Hematopoietic multipotent progenitor cell treated with erythropoietin and hydrocortisone succinate and interleukin-3 and kit ligand, for 4 days (in vitro differentiated cells): ENCODE measurements around the gene ZNF441.
A peak's percentile ranks its signal among the peaks of the same experiment; 100 is the strongest.
"Not testable (repeated sequence)": the region's sequence is repeated elsewhere in the genome, so short reads cannot be mapped to it uniquely, and the experiment has no call there.

ENCODE experiments used
- DNase-seq: peaks from one replicate; pipeline ENCODE4 v3.0.0-alpha.2; 2015

Gene ZNF441

GRCh38 chr19:11781295-11782057, 14.7 kb downstream of the ZNF441 start:
- DNase-seq = peak; percentile 4

GRCh38 chr19:11783767-11784166, 17.0 kb downstream of the ZNF441 start:
- no peak for DNase-seq

DNA sequence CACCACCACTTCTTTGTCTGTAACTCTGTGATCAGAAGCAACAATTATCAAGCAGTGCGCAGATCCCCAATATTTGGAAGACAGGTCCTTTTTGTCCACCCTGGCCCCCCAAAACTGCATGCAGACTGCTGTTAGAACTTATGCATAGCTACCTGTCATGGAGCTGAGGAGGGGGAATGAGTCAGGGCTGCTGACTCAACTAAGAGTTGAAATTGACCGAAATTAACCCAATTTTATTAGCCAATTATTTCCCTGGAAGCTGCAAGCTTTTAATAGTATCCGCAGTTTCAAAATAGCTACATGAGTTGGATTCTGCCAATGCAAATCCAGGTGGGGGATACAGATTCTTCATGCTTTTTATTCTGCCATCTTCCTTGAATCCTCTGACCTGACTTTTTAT, 17.6 kb downstream of the ZNF441 start:
- no peak for DNase-seq

- DNase-seq = no peak
These were observed 20.7 kb downstream of the ZNF441 start for GRCh38 chr19:11787536-11787935.

- DNase-seq = no peak
These were observed 26.1 kb downstream of the ZNF441 start for GRCh38 chr19:11792942-11793341.

GRCh38 chr19:11797491-11797890, 30.7 kb downstream of the ZNF441 start:
- DNase-seq = peak; percentile 94

- peak; percentile 96 for DNase-seq
These were observed 31.9 kb downstream of the ZNF441 start, which contains the start of gene ZNF491 for GRCh38 chr19:11798391-11799330. Gene ZNF491 (plus strand): TSS chr19:11798523. CDS start chr19:11805954, 7,431 bp downstream.

DNA sequence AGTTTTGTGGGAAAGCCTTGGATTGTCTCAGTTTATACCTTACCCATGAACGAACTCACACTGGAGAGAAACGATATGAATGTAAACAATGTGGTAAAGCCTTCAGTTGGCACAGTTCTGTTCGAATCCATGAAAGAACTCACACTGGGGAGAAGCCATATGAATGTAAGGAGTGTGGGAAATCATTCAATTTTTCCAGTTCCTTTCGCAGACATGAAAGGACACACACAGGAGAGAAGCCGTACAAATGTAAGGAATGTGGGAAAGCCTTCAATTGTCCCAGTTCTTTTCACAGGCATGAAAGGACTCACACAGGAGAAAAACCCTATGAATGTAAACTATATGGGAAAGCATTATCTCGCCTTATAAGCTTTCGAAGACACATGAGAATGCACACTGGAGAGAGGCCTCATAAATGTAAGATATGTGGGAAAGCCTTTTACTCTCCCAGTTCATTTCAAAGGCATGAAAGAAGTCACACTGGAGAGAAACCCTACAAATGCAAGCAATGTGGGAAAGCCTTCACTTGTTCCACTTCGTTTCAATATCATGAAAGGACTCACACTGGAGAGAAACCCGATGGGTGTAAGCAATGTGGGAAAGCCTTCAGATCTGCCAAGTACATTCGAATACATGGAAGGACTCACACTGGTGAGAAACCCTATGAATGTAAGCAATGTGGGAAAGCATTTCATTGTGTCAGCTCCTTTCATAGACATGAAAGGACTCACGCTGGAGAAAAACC, 39.7 kb downstream of the ZNF441 start:
- no peak for DNase-seq

GRCh38 chr19:11807099-11807380, 40.2 kb downstream of the ZNF441 start:
- no peak for DNase-seq

- DNase-seq = no peak
These were observed 46.9 kb downstream of the ZNF441 start for GRCh38 chr19:11813703-11814028.

DNA sequence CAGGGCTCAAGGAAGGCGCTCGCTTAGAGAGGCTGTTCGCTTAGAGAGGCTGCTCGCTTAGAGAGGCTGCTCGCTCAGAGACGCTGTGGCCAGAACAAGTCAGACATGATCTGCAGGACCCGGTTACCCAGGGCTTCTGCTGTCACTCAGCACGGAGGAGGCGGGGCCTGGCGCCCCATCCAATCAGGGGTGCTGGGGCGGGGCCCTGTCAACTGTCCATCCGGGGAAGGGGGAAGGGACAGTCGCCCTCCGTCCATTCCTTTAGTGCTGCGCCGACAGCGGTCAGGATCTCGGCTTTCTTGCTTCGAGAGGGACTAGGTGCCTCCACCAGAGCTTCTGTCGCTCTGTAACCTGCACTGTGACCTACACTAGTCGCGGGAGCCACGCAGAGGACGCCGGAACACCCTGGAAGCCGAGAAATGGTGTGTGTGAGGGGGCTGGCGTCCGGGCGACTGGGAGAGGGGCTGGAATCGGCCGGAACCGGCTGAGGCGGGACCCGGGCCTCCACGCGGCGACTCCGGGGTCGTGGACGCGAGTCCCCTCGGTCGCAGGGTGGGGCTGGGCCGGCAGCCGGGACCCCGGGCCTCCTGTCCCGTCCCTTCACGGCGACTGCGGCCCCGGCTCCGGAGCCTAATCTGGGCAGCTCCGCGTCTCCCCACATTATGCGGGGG, 47.4 kb downstream of the ZNF441 start, which contains the start of gene ZNF440:
Gene ZNF440 (plus strand): TSS at position 245 of the 671 bp plus-strand sequence. CDS start 175 bp downstream, at position 420.
- peak; percentile 97 for DNase-seq

DNA sequence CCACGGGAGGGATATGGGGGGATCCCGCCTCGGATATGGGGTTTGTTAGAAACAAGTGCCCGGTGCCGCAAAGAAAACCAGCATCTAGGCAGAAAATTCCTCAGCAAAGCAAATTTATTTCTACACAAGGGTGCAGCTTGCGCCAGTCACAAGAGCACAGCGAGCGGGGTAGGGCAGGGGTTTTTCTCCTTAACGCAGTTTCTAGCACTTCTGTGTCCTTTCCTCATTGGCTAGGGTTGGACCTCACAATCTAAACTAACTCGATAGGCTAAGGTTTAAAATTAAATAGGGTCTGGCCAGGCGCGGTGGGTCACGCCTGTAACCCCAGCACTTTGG, 47.9 kb downstream of the ZNF441 start:
- DNase-seq = peak; percentile 69

DNA sequence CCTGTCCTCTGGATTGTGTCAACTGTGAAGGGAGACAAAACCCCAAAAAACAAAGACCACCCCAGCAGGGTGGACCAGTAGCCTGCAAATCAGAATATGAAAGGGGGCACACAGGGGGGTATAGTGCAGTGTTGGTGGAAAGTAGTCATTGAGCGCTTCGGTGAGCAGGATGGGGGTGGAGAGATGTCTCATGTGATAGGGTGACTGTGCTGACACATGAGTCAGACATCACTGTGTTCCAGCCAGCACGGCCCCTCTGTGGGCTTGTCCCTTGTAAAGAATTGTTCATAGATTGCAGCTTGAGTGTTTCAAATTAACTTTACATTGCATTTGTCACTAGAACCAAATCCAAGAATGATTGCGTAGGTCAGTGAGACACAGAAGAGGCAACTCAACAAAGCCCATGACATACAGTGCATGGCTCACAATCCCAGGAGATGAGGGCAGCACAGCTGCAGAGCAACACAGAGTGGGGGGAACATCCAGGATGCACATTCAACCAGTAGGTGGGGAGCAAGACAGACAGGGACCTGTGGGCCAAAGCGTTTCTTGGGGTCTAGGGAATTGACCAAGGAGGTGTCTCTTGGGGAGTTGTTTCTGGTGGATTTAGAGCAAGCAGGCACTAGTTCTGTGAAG, 54.8 kb downstream of the ZNF441 start:
- no peak for DNase-seq

- not testable (repeated sequence) for DNase-seq
These were observed 62.4 kb downstream of the ZNF441 start for GRCh38 chr19:11828957-11829876.

GRCh38 chr19:11832253-11832912, 65.6 kb downstream of the ZNF441 start:
- no peak for DNase-seq

GRCh38 chr19:11833541-11833940, 66.7 kb downstream of the ZNF441 start:
- no peak for DNase-seq
